Measurements from ENCODE around the gene TBC1D22B. TPM values are rescaled to one million over a fixed set of nuclear protein-coding genes. Genes with fewer than 3 reads are reported as not detected.

TBC1D22B gene
- polyA plus RNA-seq, 3 donors, result 3.9 to 5.0 (median 4.9) TPM

- Histone ChIP-seq H2AFZ (ENCODE audit: insufficient read depth, low read depth, low read length, poor library complexity, severe bottlenecking) (no peak overlapping the region), H3K4me2 (replicated peaks; ENCODE audit: extremely low read depth, low read length, poor library complexity, severe bottlenecking) (no peak overlapping the region), H3K27ac (ENCODE audit: low read depth in 1 of 2, low read length in 2 of 2) (no peak overlapping the region), H3K4me1 (ENCODE audit: control insufficient read depth in 1 of 2, insufficient read depth in 2 of 2, low read length in 2 of 2) (peaks cover 7 to 8% of the 10 kb centered on the region in 2 donors), H4K20me1 (ENCODE audit: insufficient read depth, low read length) (no peaks in the 10 kb centered on the region), H3K79me2 (ENCODE audit: insufficient read depth, low read length) (no peaks in the 10 kb centered on the region), H3K9me3 (replicated peaks in 1 of 2; ENCODE audit: control insufficient read depth in 1 of 2, insufficient read depth in 1 of 2, low read length in 2 of 2) (no peaks in the 10 kb centered on the region), H3K4me3 (replicated peaks in 1 of 3; ENCODE audit: low read depth in 2 of 3, low read length in 3 of 3) (no peak overlapping the region), H3K36me3 (replicated peaks in 1 of 2; ENCODE audit: control insufficient read depth in 1 of 2, insufficient read depth in 2 of 2, low read length in 2 of 2) (no peaks in the 10 kb centered on the region), H3K9ac (ENCODE audit: insufficient read depth, low read length, poor library complexity, severe bottlenecking) (no peak overlapping the region), H3K27me3 (ENCODE audit: control insufficient read depth in 2 of 2, insufficient read depth in 2 of 2, low read length in 2 of 2) (no peaks in the 10 kb centered on the region)
- Mint-ChIP-seq H3K27me3 (ENCODE audit: low read depth in 3 of 3) (no peaks in the 10 kb centered on the region), H3K4me1 (peaks cover 30% of the 10 kb centered on the region), H3K9me3 (peaks cover 0 to 2% (median 0%) of the 10 kb centered on the region in 7 donors), H3K4me3 (no peak overlapping the region), H3K27ac (peak overlapping the region in 2 of 7 donors; percentile 10 to 14), H3K36me3 (peaks cover 0 to 3% of the 10 kb centered on the region in 2 donors)
- WGBS (ENCODE audit: insufficient coverage), result 92% methylated on average over 7 of the region's 9 CpGs
- intact Hi-C loops (cut with micrococcal nuclease), result loop anchor here (10.0 kb wide), 2 partner anchors 157 to 327 kb away; partner anchors contain the start of gene C6orf89 (in 2 of the 2)
- no peak for DNase-seq
- TF ChIP-seq CTCF (IDR thresholded peaks at IDR 0.05), result no peak
Measured at GRCh38 chr6:37212268-37212667, 45.3 kb upstream of the TBC1D22B start.

GRCh38 chr6:37218061-37218460, 39.5 kb upstream of the TBC1D22B start:
- H3K27me3 ChIP-seq (ENCODE audit: control insufficient read depth in 2 of 2, insufficient read depth in 2 of 2, low read length in 2 of 2), result no peaks in the 10 kb centered on the region
- H3K9me3 Mint-ChIP-seq, result peaks cover 0 to 2% (median 0%) of the 10 kb centered on the region in 7 donors
- H3K9me3 ChIP-seq (replicated peaks in 1 of 2; ENCODE audit: control insufficient read depth in 1 of 2, insufficient read depth in 1 of 2, low read length in 2 of 2), result no peaks in the 10 kb centered on the region
- peaks cover 0 to 4% (median 0%) of the 10 kb centered on the region in 3 donors for H3K27me3 Mint-ChIP-seq (ENCODE audit: low read depth in 3 of 3)
- H2AFZ ChIP-seq (ENCODE audit: insufficient read depth, low read depth, low read length, poor library complexity, severe bottlenecking), result no peak overlapping the region
- no peaks in the 10 kb centered on the region for H4K20me1 ChIP-seq (ENCODE audit: insufficient read depth, low read length)
- peaks cover 43 to 51% of the 10 kb centered on the region in 2 donors for H3K4me1 ChIP-seq (ENCODE audit: control insufficient read depth in 1 of 2, insufficient read depth in 2 of 2, low read length in 2 of 2)
- H3K9ac ChIP-seq (ENCODE audit: insufficient read depth, low read length, poor library complexity, severe bottlenecking), result no peak overlapping the region
- DNase-seq, result no peak
- H3K4me3 Mint-ChIP-seq, result no peak overlapping the region
- WGBS (ENCODE audit: insufficient coverage), result 90% methylated on average over 2 of the region's 6 CpGs
- H3K36me3 Mint-ChIP-seq, result peaks cover 0 to 1% of the 10 kb centered on the region in 2 donors
- no peaks in the 10 kb centered on the region for H3K36me3 ChIP-seq (replicated peaks in 1 of 2; ENCODE audit: control insufficient read depth in 1 of 2, insufficient read depth in 2 of 2, low read length in 2 of 2)
- H3K4me3 ChIP-seq (replicated peaks in 1 of 3; ENCODE audit: low read depth in 2 of 3, low read length in 3 of 3), result no peak overlapping the region
- peaks cover 56% of the 10 kb centered on the region for H3K4me1 Mint-ChIP-seq
- no peak overlapping the region for H3K4me2 ChIP-seq (replicated peaks; ENCODE audit: extremely low read depth, low read length, poor library complexity, severe bottlenecking)
- peak overlapping the region in 4 of 7 donors; percentile 84 to 93 (median 90) for H3K27ac Mint-ChIP-seq
- no peak for TF ChIP-seq CTCF (IDR thresholded peaks at IDR 0.05)
- peak overlapping the region in 1 of 2 donors; percentile 74 for H3K27ac ChIP-seq (ENCODE audit: low read depth in 1 of 2, low read length in 2 of 2)
- H3K79me2 ChIP-seq (ENCODE audit: insufficient read depth, low read length), result no peaks in the 10 kb centered on the region
- intact Hi-C loops (cut with micrococcal nuclease), result loop anchor here (10.0 kb wide), 2 partner anchors 163 to 333 kb away; partner anchors contain the start of gene C6orf89 (in 2 of the 2)
